ENCODE data around the gene PTPN4. TPM values are rescaled to one million over a fixed set of nuclear protein-coding genes. Genes with fewer than 3 reads are reported as not detected.

PTPN4 gene
- total RNA-seq, 1 experiment from 2014 or later = 42.2 TPM

DNA sequence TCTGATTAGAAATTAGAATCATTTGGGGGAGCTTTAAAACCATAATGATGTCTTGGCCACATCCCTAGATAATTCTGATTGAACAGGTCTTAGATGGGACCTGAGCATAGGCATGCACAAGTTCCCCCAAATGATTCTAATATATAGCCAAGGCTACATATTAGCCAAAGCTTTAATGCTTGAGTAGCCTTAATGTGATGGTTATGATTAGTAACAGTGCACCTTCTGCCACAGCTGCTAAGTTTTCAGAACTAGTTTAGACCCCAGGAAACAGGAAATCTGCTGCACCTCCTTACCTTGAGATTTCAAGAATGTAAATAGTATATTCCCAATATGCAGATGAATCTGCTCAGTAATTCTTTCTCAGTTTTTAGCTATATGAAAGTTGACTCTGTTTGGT lies 119.8 kb downstream of the PTPN4 start:
- H3K9me3 ChIP-seq (ENCODE audit: low read depth, low read length, poor library complexity, severe bottlenecking) = no peaks in the 10 kb centered on the region
- no peaks in the 10 kb centered on the region for H3K36me3 ChIP-seq (ENCODE audit: insufficient read depth, low read length, poor library complexity, severe bottlenecking)
- CTCF ChIA-PET = no interaction called here
- H3K4me1 ChIP-seq (ENCODE audit: insufficient read depth, low read length, poor library complexity, severe bottlenecking) = no peaks in the 10 kb centered on the region
- intact Hi-C loops (cut with micrococcal nuclease; ENCODE audit: unreplicated experiment) = no loop called here
- no peak overlapping the region for H3K4me3 ChIP-seq (ENCODE audit: low read depth, low read length, poor library complexity, severe bottlenecking)
- DNase-seq (ENCODE audit: low spot score) = no peak
- no peak for TF ChIP-seq EZH2 (IDR thresholded peaks at IDR 0.05; ENCODE audit: borderline replicate concordance, low read depth, low read length, poor library complexity, severe bottlenecking)
- TF ChIP-seq, protein P1, sequence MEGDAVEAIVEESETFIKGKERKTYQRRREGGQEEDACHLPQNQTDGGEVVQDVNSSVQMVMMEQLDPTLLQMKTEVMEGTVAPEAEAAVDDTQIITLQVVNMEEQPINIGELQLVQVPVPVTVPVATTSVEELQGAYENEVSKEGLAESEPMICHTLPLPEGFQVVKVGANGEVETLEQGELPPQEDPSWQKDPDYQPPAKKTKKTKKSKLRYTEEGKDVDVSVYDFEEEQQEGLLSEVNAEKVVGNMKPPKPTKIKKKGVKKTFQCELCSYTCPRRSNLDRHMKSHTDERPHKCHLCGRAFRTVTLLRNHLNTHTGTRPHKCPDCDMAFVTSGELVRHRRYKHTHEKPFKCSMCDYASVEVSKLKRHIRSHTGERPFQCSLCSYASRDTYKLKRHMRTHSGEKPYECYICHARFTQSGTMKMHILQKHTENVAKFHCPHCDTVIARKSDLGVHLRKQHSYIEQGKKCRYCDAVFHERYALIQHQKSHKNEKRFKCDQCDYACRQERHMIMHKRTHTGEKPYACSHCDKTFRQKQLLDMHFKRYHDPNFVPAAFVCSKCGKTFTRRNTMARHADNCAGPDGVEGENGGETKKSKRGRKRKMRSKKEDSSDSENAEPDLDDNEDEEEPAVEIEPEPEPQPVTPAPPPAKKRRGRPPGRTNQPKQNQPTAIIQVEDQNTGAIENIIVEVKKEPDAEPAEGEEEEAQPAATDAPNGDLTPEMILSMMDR (conservative IDR thresholded peaks at IDR 0.05; ENCODE audit: low read depth, low read length) = no peak
- H3K27ac ChIP-seq (ENCODE audit: low read depth, low read length, poor library complexity, severe bottlenecking) = no peak overlapping the region
- POLR2A ChIA-PET (ENCODE audit: low non-redundant PET) = no interaction called here
- H3K27me3 ChIP-seq (replicated peaks; ENCODE audit: insufficient read depth, low read depth, low read length, poor library complexity) = no peaks in the 10 kb centered on the region
- no TSS peak for BruUV-seq (replicated peaks)

DNA sequence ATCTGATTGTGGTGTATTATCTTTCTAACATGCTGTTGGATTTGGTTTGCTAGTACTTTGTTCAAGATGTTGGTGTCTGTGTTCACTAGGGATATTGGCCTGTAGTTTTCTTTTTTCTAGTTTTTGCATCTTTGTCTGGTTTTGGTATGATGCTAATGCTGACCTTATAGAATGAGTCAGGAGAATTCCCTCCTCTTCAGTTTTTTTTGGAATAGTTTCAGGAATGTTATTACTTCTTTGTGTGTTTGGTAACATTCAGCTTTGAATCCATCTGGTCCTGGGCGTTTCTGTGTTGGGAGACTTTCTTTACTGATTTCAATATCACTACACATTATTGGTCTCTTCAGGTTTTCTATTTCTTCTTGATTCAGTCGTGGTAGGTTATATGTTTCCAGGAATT lies 129.0 kb downstream of the PTPN4 start:
- ChIA-PET CTCF (no interaction called here), POLR2A (ENCODE audit: low non-redundant PET) (no interaction called here)
- Histone ChIP-seq H3K4me3 (ENCODE audit: low read depth, low read length, poor library complexity, severe bottlenecking) (no peak overlapping the region), H3K27ac (ENCODE audit: low read depth, low read length, poor library complexity, severe bottlenecking) (no peak overlapping the region), H3K9me3 (ENCODE audit: low read depth, low read length, poor library complexity, severe bottlenecking) (peaks cover 7% of the 10 kb centered on the region), H3K36me3 (ENCODE audit: insufficient read depth, low read length, poor library complexity, severe bottlenecking) (peaks cover 7% of the 10 kb centered on the region), H3K4me1 (ENCODE audit: insufficient read depth, low read length, poor library complexity, severe bottlenecking) (peaks cover 3% of the 10 kb centered on the region), H3K27me3 (replicated peaks; ENCODE audit: insufficient read depth, low read depth, low read length, poor library complexity) (no peaks in the 10 kb centered on the region)
- no TSS peak for BruUV-seq (replicated peaks)
- DNase-seq (ENCODE audit: low spot score) = no peak
- TF ChIP-seq, protein P1 (conservative IDR thresholded peaks at IDR 0.05; ENCODE audit: low read depth, low read length) = no peak
- TF ChIP-seq EZH2 (IDR thresholded peaks at IDR 0.05; ENCODE audit: borderline replicate concordance, low read depth, low read length, poor library complexity, severe bottlenecking) = no peak
- intact Hi-C loops (cut with micrococcal nuclease; ENCODE audit: unreplicated experiment) = no loop called here

DNA sequence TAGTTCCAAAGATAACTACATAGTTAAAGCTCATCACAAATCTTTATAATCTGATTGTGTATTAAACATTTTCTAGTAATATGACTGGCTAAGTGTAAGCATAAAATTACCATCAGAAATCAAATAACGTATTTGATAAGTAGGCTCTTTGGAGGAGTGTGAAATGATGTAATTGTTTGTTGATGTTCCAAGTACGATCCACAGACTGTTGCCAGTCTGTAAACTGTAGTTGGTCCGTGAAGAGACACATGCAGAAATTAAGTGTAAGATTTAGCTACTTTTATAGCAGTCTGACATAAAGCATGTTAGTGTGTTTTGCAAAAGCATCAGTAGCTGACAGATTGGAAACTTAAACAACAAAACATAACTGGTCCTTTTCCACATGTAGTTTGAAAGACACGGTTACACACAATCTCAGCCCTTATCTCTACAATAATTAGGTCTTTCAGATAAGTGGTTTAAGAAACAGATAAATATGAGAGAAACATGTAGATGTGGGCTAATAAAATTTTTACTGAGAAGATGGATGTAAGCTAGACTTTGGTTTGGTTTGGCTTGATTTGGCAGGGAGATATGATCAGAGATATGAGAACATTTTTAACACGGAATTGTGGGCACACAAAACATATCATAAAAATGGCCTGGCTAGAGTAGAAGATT lies 138.1 kb downstream of the PTPN4 start:
- no peaks in the 10 kb centered on the region for H3K27me3 ChIP-seq (replicated peaks; ENCODE audit: insufficient read depth, low read depth, low read length, poor library complexity)
- ChIA-PET CTCF (no interaction called here), POLR2A (ENCODE audit: low non-redundant PET) (no interaction called here)
- BruUV-seq (replicated peaks) = no TSS peak
- H3K36me3 ChIP-seq (ENCODE audit: insufficient read depth, low read length, poor library complexity, severe bottlenecking) = peaks cover 11% of the 10 kb centered on the region
- no peak for TF ChIP-seq EZH2 (IDR thresholded peaks at IDR 0.05; ENCODE audit: borderline replicate concordance, low read depth, low read length, poor library complexity, severe bottlenecking)
- TF ChIP-seq, protein P1 (conservative IDR thresholded peaks at IDR 0.05; ENCODE audit: low read depth, low read length) = no peak
- no peak overlapping the region for H3K27ac ChIP-seq (ENCODE audit: low read depth, low read length, poor library complexity, severe bottlenecking)
- H3K4me1 ChIP-seq (ENCODE audit: insufficient read depth, low read length, poor library complexity, severe bottlenecking) = peaks cover 5% of the 10 kb centered on the region
- no peaks in the 10 kb centered on the region for H3K9me3 ChIP-seq (ENCODE audit: low read depth, low read length, poor library complexity, severe bottlenecking)
- no peak for DNase-seq (ENCODE audit: low spot score)
- intact Hi-C loops (cut with micrococcal nuclease; ENCODE audit: unreplicated experiment) = no loop called here
- no peak overlapping the region for H3K4me3 ChIP-seq (ENCODE audit: low read depth, low read length, poor library complexity, severe bottlenecking)

All from A673 (cell line).